ENCODE results near the gene PLCXD3. TPM values are rescaled to one million over a fixed set of nuclear protein-coding genes. Genes with fewer than 3 reads are reported as not detected.
"Not testable (repeated sequence)": the region's sequence is repeated elsewhere in the genome, so short reads cannot be mapped to it uniquely, and the experiment has no call there.

PLCXD3 gene
- total RNA-seq, 2 experiments from 2014 or later: not detected

DNA sequence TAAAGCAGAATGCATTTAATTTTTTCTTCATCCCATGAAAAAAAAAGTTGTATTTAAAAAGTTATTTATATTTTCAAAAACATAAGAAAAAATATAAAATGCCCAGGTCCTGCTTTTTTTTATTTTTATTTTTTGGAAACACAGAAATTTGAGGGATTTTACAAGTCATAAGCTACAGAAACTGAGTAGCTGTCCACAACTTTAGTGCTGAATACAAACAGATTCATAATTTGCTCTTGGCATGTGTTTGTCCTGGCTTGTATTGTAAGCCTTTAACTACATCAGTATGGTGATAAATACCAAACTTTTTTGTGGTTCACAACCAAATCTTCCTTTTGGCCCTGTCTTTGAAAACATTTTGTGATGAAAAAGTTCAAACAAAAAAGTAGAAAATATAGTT lies 7.5 kb upstream of the PLCXD3 start:
- POLR2A ChIA-PET: no interaction called here
- H3K9me3 Mint-ChIP-seq: no peaks in the 10 kb centered on the region
- no peaks in the 10 kb centered on the region for H3K4me1 Mint-ChIP-seq (ENCODE audit: low read depth)
- no peak overlapping the region for H3K27ac Mint-ChIP-seq
- intact Hi-C loops (cut with micrococcal nuclease): no loop called here
- H3K27me3 Mint-ChIP-seq: peaks cover 1% of the 10 kb centered on the region
- no peak overlapping the region for H3K4me3 Mint-ChIP-seq
- DNase-seq: no peak
- CTCF ChIA-PET: no interaction called here
- H3K36me3 Mint-ChIP-seq: no peaks in the 10 kb centered on the region

DNA sequence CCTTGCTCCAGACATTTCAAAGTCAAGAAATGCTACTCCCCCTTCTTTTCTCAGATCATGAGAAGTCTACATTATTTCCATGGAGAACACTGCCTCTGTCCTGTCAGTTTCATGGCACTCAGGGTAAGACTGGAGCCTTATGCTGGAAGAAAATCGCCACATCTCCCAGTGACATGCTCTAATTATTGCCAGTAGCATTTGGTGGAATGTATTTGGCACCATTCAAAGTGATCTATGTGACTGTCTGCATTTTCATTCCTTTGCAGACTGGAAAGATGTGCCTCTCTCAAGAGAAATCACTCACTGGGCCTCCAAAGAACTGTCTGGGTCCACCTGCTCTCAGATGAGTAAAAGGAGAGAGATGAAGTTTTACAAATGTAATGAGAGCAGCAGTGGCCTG lies 840 bp upstream of the PLCXD3 start:
- DNase-seq: no peak
- peaks cover 22% of the 10 kb centered on the region for H3K27me3 Mint-ChIP-seq
- CTCF ChIA-PET: no interaction called here
- POLR2A ChIA-PET: interaction anchor here (0.6 kb wide), 1 partner anchor 591 kb away, joined by 3 read pairs; no protein-coding TSS in a partner anchor
- no peak overlapping the region for H3K4me3 Mint-ChIP-seq
- intact Hi-C loops (cut with micrococcal nuclease): no loop called here
- H3K9me3 Mint-ChIP-seq: no peaks in the 10 kb centered on the region
- peaks cover 3% of the 10 kb centered on the region for H3K36me3 Mint-ChIP-seq
- H3K4me1 Mint-ChIP-seq (ENCODE audit: low read depth): peaks cover 3% of the 10 kb centered on the region
- no peak overlapping the region for H3K27ac Mint-ChIP-seq

DNA sequence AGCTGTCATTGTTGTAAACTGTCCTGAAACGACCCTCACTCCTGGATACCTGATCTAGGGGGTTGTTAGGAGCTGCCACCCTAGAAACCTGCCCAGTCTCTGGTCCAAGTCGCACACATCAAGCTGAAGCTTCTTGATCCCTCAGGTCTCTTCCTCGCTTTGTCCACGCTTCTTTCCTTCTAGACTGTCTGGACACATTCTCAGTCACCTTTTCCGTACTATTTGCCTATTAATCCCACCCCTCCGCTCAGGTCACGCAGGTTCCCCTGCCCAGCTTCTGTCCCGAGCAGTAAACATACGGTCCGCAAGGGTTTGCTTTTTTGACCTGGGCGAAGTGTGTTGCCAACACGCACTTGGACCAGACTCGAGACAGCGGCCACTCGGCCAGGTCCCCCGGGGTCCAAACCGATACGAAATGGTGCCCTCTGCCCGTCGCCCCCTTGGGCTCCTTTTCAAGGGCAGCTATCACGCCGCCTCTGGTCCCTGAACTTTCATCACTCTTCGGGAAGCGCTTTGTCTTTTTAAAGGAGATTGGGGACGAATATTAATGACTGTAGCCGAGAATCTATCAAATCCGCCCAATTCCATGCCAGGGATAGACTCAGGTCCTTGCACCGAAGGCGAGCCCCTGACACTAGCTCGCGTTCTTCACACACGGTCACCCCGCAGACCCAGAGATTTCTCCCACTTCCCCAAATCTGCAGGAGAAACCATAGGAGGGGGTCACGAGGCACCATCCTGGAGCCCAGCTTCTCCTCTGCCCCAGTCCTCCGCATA lies 814 bp downstream of the PLCXD3 start:
- no peak for DNase-seq
- Mint-ChIP-seq H3K9me3 (no peaks in the 10 kb centered on the region), H3K27me3 (peaks cover 20% of the 10 kb centered on the region), H3K27ac (no peak overlapping the region), H3K4me1 (ENCODE audit: low read depth) (peaks cover 3% of the 10 kb centered on the region), H3K36me3 (peaks cover 3% of the 10 kb centered on the region), H3K4me3 (no peak overlapping the region)
- POLR2A ChIA-PET: no interaction called here
- CTCF ChIA-PET: no interaction called here
- intact Hi-C loops (cut with micrococcal nuclease): no loop called here

DNA sequence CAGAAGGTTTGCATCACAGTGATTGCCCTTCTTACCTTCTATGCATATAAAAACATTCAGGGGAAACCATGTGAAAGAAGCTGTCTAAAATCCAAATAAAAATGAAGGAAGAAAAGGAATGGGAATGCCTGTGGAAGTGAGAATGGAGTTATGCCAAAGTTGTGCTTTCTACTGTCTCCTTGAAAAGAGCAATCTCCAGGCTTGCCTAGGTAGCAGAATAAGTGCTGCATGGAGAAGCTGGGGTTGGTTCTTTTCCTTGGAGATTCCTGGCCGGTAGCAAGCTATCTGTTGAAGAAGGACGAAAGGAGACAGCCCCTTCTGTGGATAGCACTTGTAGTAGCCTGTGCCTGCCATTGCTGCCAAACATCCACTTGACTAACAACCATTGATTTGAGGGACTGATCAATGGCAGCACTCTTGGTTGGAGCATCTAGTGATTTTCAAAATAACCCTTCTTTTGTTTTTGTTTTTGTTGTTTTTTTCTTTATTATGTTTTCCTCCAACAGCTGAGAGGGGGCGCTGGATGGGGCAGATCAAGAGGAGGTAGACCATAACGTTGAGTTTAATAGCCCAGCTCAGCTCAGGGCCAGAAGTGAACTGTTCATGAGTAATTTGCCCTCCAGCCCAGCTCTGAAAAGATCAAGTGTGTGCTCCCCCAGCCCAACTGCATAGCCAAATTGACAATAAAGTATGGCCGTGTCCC lies 1.6 kb downstream of the PLCXD3 start:
- DNase-seq: no peak
- H3K4me1 Mint-ChIP-seq (ENCODE audit: low read depth): peaks cover 3% of the 10 kb centered on the region
- POLR2A ChIA-PET: no interaction called here
- CTCF ChIA-PET: interaction anchor here (0.6 kb wide), 1 partner anchor 38 kb away, joined by 3 read pairs; no protein-coding TSS in a partner anchor
- H3K9me3 Mint-ChIP-seq: no peaks in the 10 kb centered on the region
- H3K4me3 Mint-ChIP-seq: no peak overlapping the region
- no peak overlapping the region for H3K27ac Mint-ChIP-seq
- H3K27me3 Mint-ChIP-seq: peaks cover 20% of the 10 kb centered on the region
- intact Hi-C loops (cut with micrococcal nuclease): no loop called here
- peaks cover 3% of the 10 kb centered on the region for H3K36me3 Mint-ChIP-seq

DNA sequence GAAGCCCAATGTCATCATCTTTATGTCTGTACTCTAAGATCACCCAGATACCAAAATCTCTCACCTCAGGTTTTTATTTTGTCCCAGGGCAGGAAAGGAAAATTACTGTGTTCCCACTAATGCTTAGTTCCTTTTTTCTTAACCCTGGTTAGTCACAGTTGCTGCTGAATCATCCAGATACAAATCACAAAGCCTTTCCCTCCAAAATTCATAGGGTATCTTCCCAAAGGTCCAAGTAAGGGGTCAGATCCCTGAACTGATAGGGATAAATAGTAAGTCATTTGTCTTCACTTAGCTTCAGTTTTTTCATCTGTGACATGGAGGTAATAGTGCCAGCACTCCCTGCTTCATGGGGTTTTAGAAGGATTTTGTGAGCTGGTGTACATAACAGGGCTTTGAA lies 2.2 kb downstream of the PLCXD3 start:
- no peak for DNase-seq

DNA sequence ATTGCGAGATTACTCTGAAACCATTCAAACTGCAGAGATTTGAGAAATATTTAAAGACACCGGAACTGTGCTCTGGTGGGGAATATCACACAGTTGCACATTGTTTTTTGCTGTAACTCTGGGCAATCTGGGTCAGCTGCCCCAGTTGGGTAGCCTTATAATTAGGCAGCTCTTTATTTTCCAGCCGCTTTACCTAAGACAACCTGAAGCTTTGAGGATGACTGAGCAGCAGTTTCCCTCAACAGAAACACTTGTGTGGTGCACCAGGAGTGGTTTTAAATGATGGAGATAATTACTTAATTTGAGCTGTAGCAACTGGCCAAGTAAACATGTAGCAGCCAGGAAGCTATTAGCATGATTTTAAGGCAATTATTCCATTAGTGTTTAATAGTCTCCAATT lies 2.9 kb downstream of the PLCXD3 start:
- H3K4me3 Mint-ChIP-seq: no peak overlapping the region
- H3K9me3 Mint-ChIP-seq: no peaks in the 10 kb centered on the region
- ChIA-PET POLR2A (no interaction called here), CTCF (interaction anchor here (0.6 kb wide), 1 partner anchor 841 kb away, joined by 3 read pairs; no protein-coding TSS in a partner anchor)
- H3K36me3 Mint-ChIP-seq: peaks cover 3% of the 10 kb centered on the region
- intact Hi-C loops (cut with micrococcal nuclease): no loop called here
- peaks cover 3% of the 10 kb centered on the region for H3K4me1 Mint-ChIP-seq (ENCODE audit: low read depth)
- no peak overlapping the region for H3K27ac Mint-ChIP-seq
- H3K27me3 Mint-ChIP-seq: peaks cover 20% of the 10 kb centered on the region
- no peak for DNase-seq

More for the DNA sequence above, 2.2 kb downstream of the PLCXD3 start:
- Mint-ChIP-seq H3K9me3 (no peaks in the 10 kb centered on the region), H3K27ac (no peak overlapping the region), H3K36me3 (peaks cover 3% of the 10 kb centered on the region), H3K4me3 (no peak overlapping the region), H3K27me3 (peaks cover 20% of the 10 kb centered on the region), H3K4me1 (ENCODE audit: low read depth) (peaks cover 3% of the 10 kb centered on the region)
- intact Hi-C loops (cut with micrococcal nuclease): no loop called here
- CTCF ChIA-PET: no interaction called here
- POLR2A ChIA-PET: no interaction called here

DNA sequence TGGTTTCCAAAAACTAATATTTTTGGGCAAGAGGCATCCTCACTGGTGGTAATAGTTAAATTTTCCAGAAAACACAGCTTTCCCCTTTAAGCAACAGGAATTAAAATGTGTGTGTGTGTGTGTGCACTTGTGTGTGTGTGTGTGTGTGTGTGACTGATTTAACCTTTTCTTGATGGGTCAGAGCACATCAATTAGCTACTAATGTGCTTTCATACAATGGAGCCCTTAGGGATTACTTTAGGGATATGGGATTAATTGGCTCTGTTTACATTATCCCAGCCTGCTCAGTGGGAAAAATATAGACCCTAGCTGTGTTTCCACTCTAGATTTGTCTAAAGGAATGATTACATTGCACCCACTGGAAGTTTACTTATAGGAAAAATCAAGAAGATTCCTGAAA lies 6.5 kb downstream of the PLCXD3 start:
- ChIA-PET CTCF (no interaction called here), POLR2A (no interaction called here)
- Mint-ChIP-seq H3K36me3 (no peaks in the 10 kb centered on the region), H3K27ac (no peak overlapping the region), H3K4me3 (no peak overlapping the region), H3K4me1 (ENCODE audit: low read depth) (no peaks in the 10 kb centered on the region), H3K27me3 (peaks cover 5% of the 10 kb centered on the region), H3K9me3 (no peaks in the 10 kb centered on the region)
- DNase-seq: no peak
- intact Hi-C loops (cut with micrococcal nuclease): no loop called here

DNA sequence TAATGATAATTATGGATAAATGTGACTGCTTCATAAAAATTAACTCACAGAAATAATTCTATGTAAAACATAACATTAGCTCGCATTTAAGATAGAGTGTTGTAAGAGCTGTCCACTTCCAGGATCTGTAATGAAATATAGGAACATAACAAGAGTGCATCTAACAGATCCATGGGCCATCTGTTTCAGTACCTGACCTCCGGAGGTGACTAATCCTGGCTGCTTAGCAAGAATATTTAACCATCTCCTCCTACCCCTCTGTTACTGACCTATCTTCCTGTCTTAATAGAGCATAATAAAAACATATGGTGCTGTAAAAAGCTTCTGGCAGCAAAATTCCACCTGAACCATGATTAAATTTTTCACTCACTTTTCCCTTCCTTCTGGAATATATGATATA lies 7.1 kb downstream of the PLCXD3 start:
- ChIA-PET CTCF (no interaction called here), POLR2A (no interaction called here)
- H3K4me3 Mint-ChIP-seq: no peak overlapping the region
- intact Hi-C loops (cut with micrococcal nuclease): no loop called here
- H3K36me3 Mint-ChIP-seq: no peaks in the 10 kb centered on the region
- H3K27ac Mint-ChIP-seq: no peak overlapping the region
- no peaks in the 10 kb centered on the region for H3K4me1 Mint-ChIP-seq (ENCODE audit: low read depth)
- no peak for DNase-seq
- H3K9me3 Mint-ChIP-seq: no peaks in the 10 kb centered on the region
- H3K27me3 Mint-ChIP-seq: no peaks in the 10 kb centered on the region

DNA sequence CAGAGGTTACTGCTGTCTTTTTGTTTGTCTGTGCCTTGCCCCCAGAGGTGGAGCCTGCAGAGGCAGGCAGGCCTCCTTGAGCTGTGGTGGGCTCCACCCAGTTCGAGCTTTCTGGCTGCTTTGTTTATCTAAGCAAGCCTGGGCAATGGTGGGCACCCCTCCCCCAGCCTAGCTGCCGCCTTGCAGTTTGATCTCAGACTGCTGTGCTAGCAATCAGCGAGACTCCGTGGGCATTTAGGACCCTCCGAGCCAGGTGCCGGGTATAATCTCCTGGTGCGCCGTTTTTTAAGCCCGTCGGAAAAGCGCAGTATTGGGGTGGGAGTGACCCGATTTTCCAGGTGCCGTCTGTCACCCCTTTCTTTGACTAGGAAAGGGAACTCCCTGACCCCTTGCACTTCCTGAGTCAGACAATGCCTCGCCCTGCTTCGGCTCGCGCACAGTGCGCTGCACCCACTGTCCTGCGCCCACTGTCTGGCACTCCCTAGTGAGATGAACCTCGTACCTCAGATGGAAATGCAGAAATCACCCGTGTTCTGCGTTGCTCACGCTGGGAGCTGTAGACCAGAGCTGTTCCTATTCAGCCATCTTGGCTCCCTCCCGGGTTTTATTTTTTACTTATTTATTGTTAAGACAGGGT lies 16.8 kb downstream of the PLCXD3 start:
- H3K4me1 Mint-ChIP-seq (ENCODE audit: low read depth); H3K9me3 Mint-ChIP-seq; intact Hi-C loops (cut with micrococcal nuclease); H3K27ac Mint-ChIP-seq; CTCF ChIA-PET; DNase-seq; H3K36me3 Mint-ChIP-seq; H3K27me3 Mint-ChIP-seq; H3K4me3 Mint-ChIP-seq; POLR2A ChIA-PET: not testable (repeated sequence)

DNA sequence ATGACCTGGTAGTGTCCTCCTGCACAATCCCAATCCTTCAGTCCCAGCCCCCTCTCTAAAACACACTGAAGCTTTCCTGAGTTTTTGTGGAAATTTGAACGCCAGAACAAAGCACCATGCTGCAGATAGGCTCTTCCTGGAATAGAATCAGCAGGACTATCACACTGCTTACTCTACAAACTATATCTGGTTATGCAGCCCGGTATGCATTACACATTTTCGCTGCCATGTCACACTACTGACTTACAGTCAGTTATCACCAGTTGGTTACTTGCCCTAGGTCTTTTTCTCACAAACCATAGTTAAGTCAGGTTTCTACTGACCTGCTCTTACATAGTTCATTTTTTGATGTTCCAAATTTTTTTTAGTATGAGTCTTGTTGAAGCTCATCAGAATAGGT lies 24.9 kb downstream of the PLCXD3 start:
- Mint-ChIP-seq H3K27ac (no peak overlapping the region), H3K9me3 (peaks cover 4% of the 10 kb centered on the region), H3K4me3 (no peak overlapping the region), H3K27me3 (no peaks in the 10 kb centered on the region), H3K36me3 (no peaks in the 10 kb centered on the region), H3K4me1 (ENCODE audit: low read depth) (no peaks in the 10 kb centered on the region)
- POLR2A ChIA-PET: no interaction called here
- CTCF ChIA-PET: no interaction called here
- no peak for DNase-seq
- intact Hi-C loops (cut with micrococcal nuclease): no loop called here

DNA sequence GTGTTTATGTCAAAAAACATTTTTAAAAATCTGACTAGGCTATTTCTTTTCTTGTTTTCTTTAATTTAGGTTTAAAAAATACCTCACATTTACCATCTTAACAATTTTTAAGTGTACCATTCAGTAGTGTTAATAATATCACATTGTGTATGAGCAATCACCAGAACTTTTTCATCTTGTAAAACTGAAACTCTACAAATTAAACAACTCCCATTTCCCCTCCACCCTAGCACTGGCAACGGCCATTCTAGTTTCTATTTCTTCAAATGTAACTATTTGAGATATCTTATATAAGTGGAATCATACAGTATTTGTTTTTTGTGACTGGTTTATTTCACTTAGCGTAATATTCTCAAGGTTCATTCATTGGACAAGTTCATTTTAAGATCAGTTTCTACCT lies 27.7 kb downstream of the PLCXD3 start:
- H3K4me1 Mint-ChIP-seq (ENCODE audit: low read depth): no peaks in the 10 kb centered on the region
- intact Hi-C loops (cut with micrococcal nuclease): no loop called here
- no peaks in the 10 kb centered on the region for H3K36me3 Mint-ChIP-seq
- ChIA-PET POLR2A (no interaction called here), CTCF (no interaction called here)
- DNase-seq: no peak
- no peak overlapping the region for H3K27ac Mint-ChIP-seq
- H3K27me3 Mint-ChIP-seq: no peaks in the 10 kb centered on the region
- no peak overlapping the region for H3K4me3 Mint-ChIP-seq
- peaks cover 4% of the 10 kb centered on the region for H3K9me3 Mint-ChIP-seq

DNA sequence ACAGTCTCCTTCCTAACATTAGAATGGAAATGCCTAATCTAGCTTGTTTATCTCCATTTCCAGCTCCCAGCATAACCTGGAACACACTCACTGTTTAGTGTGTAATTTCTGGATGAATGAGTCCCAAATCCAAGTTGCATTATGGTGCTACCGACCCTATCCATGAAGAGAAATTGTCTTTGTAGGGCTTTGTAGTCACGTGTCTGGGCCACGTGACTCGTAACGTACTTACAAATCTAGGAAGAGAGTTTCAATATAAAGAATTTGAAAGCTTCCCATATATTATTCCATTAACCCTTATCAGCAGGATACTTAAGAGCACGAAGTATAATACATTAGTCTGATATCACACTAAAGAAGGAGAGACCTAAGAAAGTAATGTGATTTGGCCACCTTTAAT lies 28.2 kb downstream of the PLCXD3 start:
- ChIA-PET POLR2A (no interaction called here), CTCF (no interaction called here)
- DNase-seq: no peak
- H3K4me1 Mint-ChIP-seq (ENCODE audit: low read depth): no peaks in the 10 kb centered on the region
- intact Hi-C loops (cut with micrococcal nuclease): no loop called here
- H3K9me3 Mint-ChIP-seq: peaks cover 2% of the 10 kb centered on the region
- no peak overlapping the region for H3K4me3 Mint-ChIP-seq
- H3K27me3 Mint-ChIP-seq: no peaks in the 10 kb centered on the region
- H3K27ac Mint-ChIP-seq: no peak overlapping the region
- H3K36me3 Mint-ChIP-seq: no peaks in the 10 kb centered on the region

Data from activated CD4-positive, alpha-beta memory T cell treated with anti-CD3 and anti-CD28 coated beads for 36 hours (primary cell).